Measurements from ENCODE around the gene ZBTB17.

DNA sequence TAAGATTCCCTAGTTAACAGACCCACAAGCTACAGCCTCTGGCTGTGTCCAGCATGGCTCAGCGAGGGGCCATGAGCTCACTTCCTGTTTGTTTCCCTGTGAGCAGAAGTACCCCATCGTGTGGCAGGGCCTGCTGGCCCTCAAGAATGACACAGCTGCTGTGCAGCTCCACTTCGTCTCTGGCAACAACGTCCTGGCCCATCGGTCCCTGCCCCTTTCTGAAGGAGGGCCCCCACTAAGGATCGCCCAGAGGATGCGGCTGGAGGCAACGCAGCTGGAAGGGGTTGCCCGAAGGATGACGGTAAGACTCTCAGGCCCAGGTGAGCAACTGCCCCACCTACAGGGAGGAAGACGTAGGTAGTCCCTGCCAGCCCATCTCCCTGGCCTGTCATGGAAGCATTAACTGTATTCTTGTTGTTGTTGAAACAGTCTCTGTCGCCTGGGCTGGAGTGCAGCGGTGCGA is 38.2 kb downstream of the ZBTB17 start:
- no peak for TF ChIP-seq TCF12 (IDR thresholded peaks at IDR 0.05; ENCODE audit: low read depth)
- no peak for TF ChIP-seq FOXM1 (IDR thresholded peaks at IDR 0.05; ENCODE audit: borderline replicate concordance, low read depth)
- TF ChIP-seq RAD21 (IDR thresholded peaks at IDR 0.05; ENCODE audit: low read depth) = no peak
- no peak for TF ChIP-seq EGR1 (IDR thresholded peaks at IDR 0.05)
- TF ChIP-seq CREB1 (IDR thresholded peaks at IDR 0.05; ENCODE audit: low read depth) = no peak
- no peak for TF ChIP-seq TAF1 (IDR thresholded peaks at IDR 0.05; ENCODE audit: low read depth)
- TF ChIP-seq, protein P1, sequence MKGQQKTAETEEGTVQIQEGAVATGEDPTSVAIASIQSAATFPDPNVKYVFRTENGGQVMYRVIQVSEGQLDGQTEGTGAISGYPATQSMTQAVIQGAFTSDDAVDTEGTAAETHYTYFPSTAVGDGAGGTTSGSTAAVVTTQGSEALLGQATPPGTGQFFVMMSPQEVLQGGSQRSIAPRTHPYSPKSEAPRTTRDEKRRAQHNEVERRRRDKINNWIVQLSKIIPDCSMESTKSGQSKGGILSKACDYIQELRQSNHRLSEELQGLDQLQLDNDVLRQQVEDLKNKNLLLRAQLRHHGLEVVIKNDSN (IDR thresholded peaks at IDR 0.05) = no peak
- no peak for TF ChIP-seq ZBTB7A (IDR thresholded peaks at IDR 0.05; ENCODE audit: low read depth)
- TF ChIP-seq EP300 (IDR thresholded peaks at IDR 0.05; ENCODE audit: borderline replicate concordance) = no peak
- TF ChIP-seq, protein P2, sequence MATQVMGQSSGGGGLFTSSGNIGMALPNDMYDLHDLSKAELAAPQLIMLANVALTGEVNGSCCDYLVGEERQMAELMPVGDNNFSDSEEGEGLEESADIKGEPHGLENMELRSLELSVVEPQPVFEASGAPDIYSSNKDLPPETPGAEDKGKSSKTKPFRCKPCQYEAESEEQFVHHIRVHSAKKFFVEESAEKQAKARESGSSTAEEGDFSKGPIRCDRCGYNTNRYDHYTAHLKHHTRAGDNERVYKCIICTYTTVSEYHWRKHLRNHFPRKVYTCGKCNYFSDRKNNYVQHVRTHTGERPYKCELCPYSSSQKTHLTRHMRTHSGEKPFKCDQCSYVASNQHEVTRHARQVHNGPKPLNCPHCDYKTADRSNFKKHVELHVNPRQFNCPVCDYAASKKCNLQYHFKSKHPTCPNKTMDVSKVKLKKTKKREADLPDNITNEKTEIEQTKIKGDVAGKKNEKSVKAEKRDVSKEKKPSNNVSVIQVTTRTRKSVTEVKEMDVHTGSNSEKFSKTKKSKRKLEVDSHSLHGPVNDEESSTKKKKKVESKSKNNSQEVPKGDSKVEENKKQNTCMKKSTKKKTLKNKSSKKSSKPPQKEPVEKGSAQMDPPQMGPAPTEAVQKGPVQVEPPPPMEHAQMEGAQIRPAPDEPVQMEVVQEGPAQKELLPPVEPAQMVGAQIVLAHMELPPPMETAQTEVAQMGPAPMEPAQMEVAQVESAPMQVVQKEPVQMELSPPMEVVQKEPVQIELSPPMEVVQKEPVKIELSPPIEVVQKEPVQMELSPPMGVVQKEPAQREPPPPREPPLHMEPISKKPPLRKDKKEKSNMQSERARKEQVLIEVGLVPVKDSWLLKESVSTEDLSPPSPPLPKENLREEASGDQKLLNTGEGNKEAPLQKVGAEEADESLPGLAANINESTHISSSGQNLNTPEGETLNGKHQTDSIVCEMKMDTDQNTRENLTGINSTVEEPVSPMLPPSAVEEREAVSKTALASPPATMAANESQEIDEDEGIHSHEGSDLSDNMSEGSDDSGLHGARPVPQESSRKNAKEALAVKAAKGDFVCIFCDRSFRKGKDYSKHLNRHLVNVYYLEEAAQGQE (IDR thresholded peaks at IDR 0.05; ENCODE audit: low read depth) = no peak
- TF ChIP-seq YY1 (IDR thresholded peaks at IDR 0.05; ENCODE audit: low read depth) = no peak
- TF ChIP-seq, protein P3, sequence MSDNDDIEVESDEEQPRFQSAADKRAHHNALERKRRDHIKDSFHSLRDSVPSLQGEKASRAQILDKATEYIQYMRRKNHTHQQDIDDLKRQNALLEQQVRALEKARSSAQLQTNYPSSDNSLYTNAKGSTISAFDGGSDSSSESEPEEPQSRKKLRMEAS (IDR thresholded peaks at IDR 0.05) = no peak

All from Ishikawa (cell line).